Ovary (tissue), 3 donors: Measurements from ENCODE around the gene MRPL38.

Source experiments
- CTCF ChIP-seq, 3 donors: fragments of 450-650 bp in 2 of 3; fragments of 200-600 bp in 1 of 3; IDR thresholded peaks; one replicate each; pipeline versions ENCODE4 v1.5.1 to v1.8.0; 2016 to 2022; ENCODE audit warnings: antibody characterized with exemption in 3 of 3, mild to moderate bottlenecking in 1 of 3
- EP300 ChIP-seq: sonication (generic); formaldehyde crosslinking; IDR thresholded peaks from one replicate; pipeline ENCODE4 v1.6.1; 2017; ENCODE audit warnings: antibody characterized with exemption
- POLR2A ChIP-seq: fragments of 450-650 bp; IDR thresholded peaks from one replicate; pipeline ENCODE4 v1.6.1; 2017; ENCODE audit warnings: antibody characterized with exemption, mild to moderate bottlenecking, moderate library complexity
- donor health status: DM: no; HTN: no; CAD: no.

DNA sequence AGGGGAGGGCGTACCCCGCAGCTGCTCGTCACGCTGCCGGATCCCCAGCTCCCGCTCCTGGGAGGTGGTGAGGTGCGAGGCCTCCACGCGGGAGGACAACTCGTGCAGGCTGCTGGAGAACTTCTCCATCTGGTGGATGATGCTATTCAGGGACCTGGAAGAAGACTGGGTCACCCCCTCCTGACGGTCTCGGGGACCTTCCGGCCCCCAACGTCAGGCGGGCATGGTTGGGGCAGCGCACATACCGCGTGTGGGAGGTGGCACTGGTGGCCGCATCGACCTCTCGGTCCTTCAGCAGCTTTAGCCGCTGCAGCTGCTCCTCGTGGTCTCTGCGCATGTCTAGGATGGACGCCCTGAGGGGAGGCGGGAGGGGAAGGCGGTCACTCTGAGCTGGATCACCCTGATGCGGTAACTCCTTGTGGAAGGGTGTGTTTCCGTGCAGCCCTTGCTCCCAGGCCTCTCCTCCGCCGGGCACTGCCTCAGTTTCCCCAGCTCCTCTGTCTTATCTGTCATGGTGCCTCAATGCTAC lies 13.3 kb upstream of the MRPL38 start:
- TF ChIP-seq EP300 = no peak
- TF ChIP-seq CTCF (IDR thresholded peaks at IDR 0.05) = no peak
- no peak for TF ChIP-seq POLR2A
